GM23338 (cell line): Measurements from ENCODE around the gene CLEC6A.

Experiments used
- CREB1 ChIP-seq: fragments of 250-450 bp; sonication (Bioruptor Pico); IDR thresholded peaks from 2 replicates; pipeline ENCODE4 v1.5.0; 2020; ENCODE audit warnings: low read depth, mild to moderate bottlenecking, moderate library complexity
- CTCF ChIP-seq, 2 experiments: fragments of 200-600 bp in 1 of 2; sonication (generic) in 1 of 2; conservative IDR thresholded peaks; 2 replicates each; pipeline versions ENCODE4 v1.5.1 to v1.6.1; 2016 to 2017; ENCODE audit warnings: antibody characterized with exemption in 2 of 2, low read depth in 2 of 2, mild to moderate bottlenecking in 2 of 2, moderate library complexity in 1 of 2
- EZH2 ChIP-seq: fragments of 200-600 bp; sonication (generic); IDR thresholded peaks from one replicate; pipeline ENCODE4 v1.8.0; 2017; ENCODE audit warnings: antibody characterized with exemption, mild to moderate bottlenecking, low read depth; ENCODE audit not compliant: unreplicated experiment
- EZH2phosphoT487 ChIP-seq: fragments of 200-600 bp; sonication (generic); IDR thresholded peaks from one replicate; pipeline ENCODE4 v1.8.1; 2018; ENCODE audit warnings: antibody characterized with exemption; ENCODE audit not compliant: unreplicated experiment
- JUNB ChIP-seq: IDR thresholded peaks from one replicate; pipeline ENCODE4 v1.6.1; 2016; ENCODE audit warnings: antibody characterized with exemption; ENCODE audit not compliant: unreplicated experiment
- NANOG ChIP-seq: IDR thresholded peaks from 2 replicates; pipeline ENCODE4 v1.6.1; 2016; ENCODE audit warnings: antibody characterized with exemption, borderline replicate concordance
- POLR2AphosphoS5 ChIP-seq: IDR thresholded peaks from 2 replicates; pipeline ENCODE4 v1.6.1; 2016; ENCODE audit warnings: antibody characterized with exemption, low read depth
- REST ChIP-seq: IDR thresholded peaks from one replicate; pipeline ENCODE4 v1.6.1; 2018; ENCODE audit warnings: antibody characterized with exemption; ENCODE audit not compliant: unreplicated experiment
- STAT1 ChIP-seq: IDR thresholded peaks from one replicate; pipeline ENCODE4 v1.6.1; 2016; ENCODE audit warnings: antibody characterized with exemption; ENCODE audit not compliant: unreplicated experiment
- ZNF114 ChIP-seq: fragments of 250-450 bp; sonication (Bioruptor Pico); IDR thresholded peaks from 2 replicates; pipeline ENCODE4 v1.5.0; 2020; ENCODE audit warnings: mild to moderate bottlenecking, moderate library complexity
- ZNF331 ChIP-seq: fragments of 250-450 bp; sonication (Bioruptor Pico); IDR thresholded peaks from 2 replicates; pipeline ENCODE4 v1.5.0; 2020; ENCODE audit warnings: low read depth, mild to moderate bottlenecking, moderate library complexity

GRCh38 chr12:8513256-8513655 lies 57.5 kb downstream of the CLEC6A start, which contains the start of gene CLEC4D:
- TF ChIP-seq REST, result no peak
- TF ChIP-seq POLR2AphosphoS5, result no peak
- TF ChIP-seq CTCF (conservative IDR thresholded peaks at IDR 0.05; ENCODE audit: low read depth in 2 of 2), result no peak
- no peak for TF ChIP-seq EZH2phosphoT487
- no peak for TF ChIP-seq JUNB
- no peak for TF ChIP-seq ZNF114 (CRISPR knock-in tag)
- TF ChIP-seq EZH2, result no peak
- no peak for TF ChIP-seq CREB1 (CRISPR knock-in tag)
- no peak for TF ChIP-seq NANOG
- no peak for TF ChIP-seq ZNF331 (CRISPR knock-in tag)
- TF ChIP-seq STAT1, result no peak
